KOPT-K1 (cell line): ENCODE measurements around the gene BCL11B.

Experiments
- H3K27ac ChIP-seq: fragments of 200-600 bp; sonication (generic); 2 replicates; pipeline ENCODE4 v1.5.1; 2016; ENCODE audit warnings: antibody characterized with exemption, mild to moderate bottlenecking, low read depth, low read length; ENCODE audit not compliant: poor library complexity, severe bottlenecking
- H3K36me3 ChIP-seq: fragments of 200-600 bp; sonication (generic); 2 replicates; pipeline ENCODE4 v1.5.1; 2017; ENCODE audit warnings: antibody characterized with exemption, mild to moderate bottlenecking, low read length, moderate library complexity; ENCODE audit not compliant: insufficient read depth
- H3K9me3 ChIP-seq: fragments of 200-600 bp; sonication (generic); 2 replicates; pipeline ENCODE4 v1.5.1; 2017; ENCODE audit warnings: antibody characterized with exemption, low read length, mild to moderate bottlenecking; ENCODE audit not compliant: insufficient read depth, poor library complexity, severe bottlenecking

The BCL11B gene

GRCh38 chr14:99265571-99265970 is 6.4 kb downstream of the BCL11B start:
- H3K36me3 ChIP-seq, result peaks cover 72% of the 10 kb centered on the region
- H3K27ac ChIP-seq, result peak overlapping the region; percentile 94
- H3K9me3 ChIP-seq, result no peaks in the 10 kb centered on the region

- H3K9me3 ChIP-seq, result no peaks in the 10 kb centered on the region
- H3K27ac ChIP-seq, result peak overlapping the region; percentile 94
- H3K36me3 ChIP-seq, result peaks cover 79% of the 10 kb centered on the region
These were observed 7.1 kb downstream of the BCL11B start for GRCh38 chr14:99264691-99265450.

GRCh38 chr14:99263564-99264330 is 8.2 kb downstream of the BCL11B start:
- H3K36me3 ChIP-seq, result peaks cover 85% of the 10 kb centered on the region
- H3K9me3 ChIP-seq, result no peaks in the 10 kb centered on the region
- H3K27ac ChIP-seq, result peak overlapping the region; percentile 94

- peaks cover 85% of the 10 kb centered on the region for H3K36me3 ChIP-seq
- peak overlapping the region; percentile 94 for H3K27ac ChIP-seq
These were observed 9.0 kb downstream of the BCL11B start for GRCh38 chr14:99262977-99263448.

GRCh38 chr14:99261912-99262787 is 9.8 kb downstream of the BCL11B start:
- Histone ChIP-seq H3K36me3 (peaks cover 87% of the 10 kb centered on the region), H3K9me3 (no peaks in the 10 kb centered on the region), H3K27ac (peak overlapping the region; percentile 94)

More at GRCh38 chr14:99262977-99263448, 9.0 kb downstream of the BCL11B start:
- no peaks in the 10 kb centered on the region for H3K9me3 ChIP-seq

GRCh38 chr14:99260587-99261551 is 11.1 kb downstream of the BCL11B start:
- Histone ChIP-seq H3K27ac (peak overlapping the region; percentile 94), H3K36me3 (peaks cover 97% of the 10 kb centered on the region), H3K9me3 (no peaks in the 10 kb centered on the region)

- Histone ChIP-seq H3K9me3 (no peaks in the 10 kb centered on the region), H3K27ac (peak overlapping the region; percentile 0), H3K36me3 (peaks cover 97% of the 10 kb centered on the region)
These were observed 11.9 kb downstream of the BCL11B start for GRCh38 chr14:99260116-99260515.

GRCh38 chr14:99258876-99259726 is 12.9 kb downstream of the BCL11B start:
- Histone ChIP-seq H3K27ac (no peak overlapping the region), H3K9me3 (no peaks in the 10 kb centered on the region), H3K36me3 (peaks cover 98% of the 10 kb centered on the region)

GRCh38 chr14:99258341-99258861 is 13.6 kb downstream of the BCL11B start:
- no peak overlapping the region for H3K27ac ChIP-seq
- H3K9me3 ChIP-seq, result no peaks in the 10 kb centered on the region
- peaks cover 98% of the 10 kb centered on the region for H3K36me3 ChIP-seq

- Histone ChIP-seq H3K9me3 (no peaks in the 10 kb centered on the region), H3K36me3 (peaks cover 98% of the 10 kb centered on the region), H3K27ac (no peak overlapping the region)
These were observed 14.2 kb downstream of the BCL11B start for GRCh38 chr14:99257673-99258221.

- Histone ChIP-seq H3K36me3 (peaks cover 100% of the 10 kb centered on the region), H3K27ac (no peak overlapping the region), H3K9me3 (no peaks in the 10 kb centered on the region)
These were observed 14.8 kb downstream of the BCL11B start for GRCh38 chr14:99257122-99257672.

GRCh38 chr14:99256483-99256874 is 15.5 kb downstream of the BCL11B start:
- Histone ChIP-seq H3K9me3 (no peaks in the 10 kb centered on the region), H3K36me3 (peaks cover 100% of the 10 kb centered on the region)

More at GRCh38 chr14:99256483-99256874, 15.5 kb downstream of the BCL11B start:
- H3K27ac ChIP-seq, result no peak overlapping the region
